Transverse colon (tissue), 4 donors: ENCODE results near the gene CCDC178. TPM values are rescaled to one million over a fixed set of nuclear protein-coding genes. Genes with fewer than 3 reads are reported as not detected.
A peak's percentile ranks its signal among the peaks of the same experiment; 100 is the strongest.

Experiments used
- DNase-seq: peaks from one replicate; pipeline ENCODE4 v3.0.0-alpha.2; 2019
- H3K27ac ChIP-seq, 4 donors: fragments of 200-600 bp; sonication (generic); 2 replicates each; pipeline ENCODE4 v1.5.1; 2016 to 2018; ENCODE audit warnings: inconsistent platforms in 4 of 4
- H3K27me3 ChIP-seq: fragments of 200-600 bp; sonication (generic); 2 replicates; pipeline ENCODE4 v1.5.1; 2017; ENCODE audit warnings: inconsistent platforms
- H3K36me3 ChIP-seq, 4 donors: fragments of 200-600 bp; sonication (generic); 2 replicates each; pipeline ENCODE4 v1.5.1; 2017 to 2019; ENCODE audit warnings: inconsistent platforms in 4 of 4
- H3K4me1 ChIP-seq, 4 donors: fragments of 200-600 bp; sonication (generic); 2 replicates each; pipeline ENCODE4 v1.5.1; 2017 to 2020; ENCODE audit warnings: inconsistent platforms in 4 of 4
- H3K4me3 ChIP-seq, 4 donors: fragments of 200-600 bp; sonication (generic); 1 replicate in 1 of 4; 2 replicates in 3 of 4; pipeline versions ENCODE4 v1.5.1 to v1.6.1; 2017 to 2019; ENCODE audit warnings: inconsistent platforms in 4 of 4
- H3K9me3 ChIP-seq, 2 donors: fragments of 200-600 bp; sonication (generic); 2 replicates each; pipeline ENCODE4 v1.5.1; 2017 to 2019; ENCODE audit warnings: inconsistent platforms in 2 of 2
- EP300 ChIP-seq: sonication (generic); formaldehyde crosslinking; IDR thresholded peaks from one replicate; pipeline ENCODE4 v1.6.1; 2017; ENCODE audit warnings: antibody characterized with exemption, low read depth
- POLR2A ChIP-seq: fragments of 450-650 bp; IDR thresholded peaks from one replicate; pipeline ENCODE4 v1.6.1; 2016; ENCODE audit warnings: antibody characterized with exemption, mild to moderate bottlenecking, moderate library complexity
- POLR2AphosphoS5 ChIP-seq, 3 donors: sonication (generic); formaldehyde crosslinking; IDR thresholded peaks; one replicate each; pipeline ENCODE4 v1.6.1; 2016; ENCODE audit warnings: antibody characterized with exemption in 3 of 3
- WGBS, 2 donors: methylation state at CpG; one replicate each; pipeline ENCODE4 v1.1.5; 2018; ENCODE audit warnings: low coverage in 1 of 2; 5-methylcytosine and 5-hydroxymethylcytosine counted together
- in situ Hi-C, 4 donors: fragments of 200-750 bp; cut with MboI; loops; one replicate each; pipeline versions ENCODE4 v1.15.0 to v1.15.1; 2017; ENCODE audit warnings: low sequenced_read_pairs in 3 of 4, low pct_ligation_motif_present in 1 of 4, low pct_unique_long_range_greater_than_20kb in 1 of 4
- intact Hi-C: fragments of 100-400 bp; cut with DNase I; formaldehyde crosslinking; loops from one replicate; pipeline ENCODE4 v1.15.1; 2023; ENCODE audit warnings: low total_unique reads
- total RNA-seq, 4 donors: library from RNA; depleted of rRNA; stranded (reverse); fragments of >200 nt; gene quantifications; one replicate each; pipeline ENCODE4 v1.1.0, GENCODE V29; 2016
- TF ChIP-seq, protein P1 (sequence below), 5 experiments: fragments of 200-600 bp in 3 of 5; fragments of 450-650 bp in 2 of 5; sonication (generic) in 3 of 5; IDR thresholded peaks; 1 replicate in 2 of 5; 2 replicates in 3 of 5; pipeline ENCODE4 v1.5.1; 2016 to 2017; ENCODE audit warnings: antibody characterized with exemption in 5 of 5, inconsistent platforms in 3 of 5, mild to moderate bottlenecking in 2 of 5, moderate library complexity in 1 of 5

CCDC178 gene
- total RNA-seq, 4 donors from 2014 or later = 131 TPM; not detected in 3

DNA sequence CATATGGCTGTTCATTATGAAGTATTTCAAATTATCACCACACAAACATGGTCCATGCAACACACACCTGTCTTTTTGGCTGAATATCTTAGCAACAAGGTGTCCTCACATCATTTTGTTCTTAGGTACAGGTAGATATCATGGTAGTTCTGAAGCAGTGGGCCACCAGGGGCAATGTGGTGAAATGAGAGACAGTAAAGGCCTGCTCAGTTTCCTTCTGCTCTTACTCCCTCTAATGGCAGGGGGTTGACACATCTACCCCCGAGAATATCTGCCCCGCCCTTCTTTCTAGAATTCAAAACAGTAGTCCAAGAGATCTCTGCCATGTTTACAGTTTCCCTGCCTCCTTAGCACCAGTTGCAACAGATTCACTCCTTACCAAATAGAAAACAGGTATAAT, 520.7 kb downstream of the CCDC178 start:
- no peak for TF ChIP-seq POLR2AphosphoS5 (IDR thresholded peaks at IDR 0.05)
- TF ChIP-seq, protein P1, sequence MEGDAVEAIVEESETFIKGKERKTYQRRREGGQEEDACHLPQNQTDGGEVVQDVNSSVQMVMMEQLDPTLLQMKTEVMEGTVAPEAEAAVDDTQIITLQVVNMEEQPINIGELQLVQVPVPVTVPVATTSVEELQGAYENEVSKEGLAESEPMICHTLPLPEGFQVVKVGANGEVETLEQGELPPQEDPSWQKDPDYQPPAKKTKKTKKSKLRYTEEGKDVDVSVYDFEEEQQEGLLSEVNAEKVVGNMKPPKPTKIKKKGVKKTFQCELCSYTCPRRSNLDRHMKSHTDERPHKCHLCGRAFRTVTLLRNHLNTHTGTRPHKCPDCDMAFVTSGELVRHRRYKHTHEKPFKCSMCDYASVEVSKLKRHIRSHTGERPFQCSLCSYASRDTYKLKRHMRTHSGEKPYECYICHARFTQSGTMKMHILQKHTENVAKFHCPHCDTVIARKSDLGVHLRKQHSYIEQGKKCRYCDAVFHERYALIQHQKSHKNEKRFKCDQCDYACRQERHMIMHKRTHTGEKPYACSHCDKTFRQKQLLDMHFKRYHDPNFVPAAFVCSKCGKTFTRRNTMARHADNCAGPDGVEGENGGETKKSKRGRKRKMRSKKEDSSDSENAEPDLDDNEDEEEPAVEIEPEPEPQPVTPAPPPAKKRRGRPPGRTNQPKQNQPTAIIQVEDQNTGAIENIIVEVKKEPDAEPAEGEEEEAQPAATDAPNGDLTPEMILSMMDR (IDR thresholded peaks at IDR 0.05) = peak in 2 of 5 experiments; percentile 4 to 6
- TF ChIP-seq POLR2A = no peak
- no peak for TF ChIP-seq EP300
- 43 to 58% methylated on average over 2 of the region's 2 CpGs for WGBS, 2 donors
- peak; percentile 8 for DNase-seq
- intact Hi-C loops (no loop called here), in situ Hi-C loops (no loop called here)
- H3K4me3 ChIP-seq = no peak overlapping the region
- H3K27me3 ChIP-seq = no peaks in the 10 kb centered on the region
- H3K4me1 ChIP-seq = no peaks in the 10 kb centered on the region
- H3K27ac ChIP-seq = no peak overlapping the region
- H3K36me3 ChIP-seq = no peaks in the 10 kb centered on the region
- no peaks in the 10 kb centered on the region for H3K9me3 ChIP-seq

DNA sequence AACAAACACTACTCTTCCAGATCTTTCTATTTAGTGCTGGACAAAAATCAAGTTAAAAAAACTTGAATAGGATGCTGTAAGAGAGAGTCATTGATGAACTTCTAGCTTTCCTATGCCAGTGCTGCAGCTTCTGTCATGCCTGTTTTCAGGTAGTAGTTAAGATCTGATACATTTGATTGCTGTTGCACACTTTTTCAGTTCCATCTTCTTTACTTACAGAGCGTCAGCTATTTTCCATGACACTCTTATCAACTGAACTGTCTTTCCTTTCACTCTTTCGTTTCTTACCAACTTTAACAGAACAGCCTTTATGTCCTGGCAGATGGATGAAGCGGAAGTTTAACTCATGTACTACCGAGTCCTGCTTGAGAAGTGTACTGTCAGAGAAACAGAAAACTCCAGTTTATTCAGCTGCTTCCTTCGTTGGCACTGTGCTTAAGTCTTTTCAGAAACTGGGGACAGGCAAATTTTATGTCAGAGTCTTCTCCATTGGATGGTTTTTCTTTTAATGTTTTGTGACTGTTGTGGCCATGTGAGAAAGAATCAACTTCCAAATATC, 521.8 kb downstream of the CCDC178 start:
- Histone ChIP-seq H3K36me3 (no peaks in the 10 kb centered on the region), H3K4me1 (no peaks in the 10 kb centered on the region), H3K4me3 (no peak overlapping the region), H3K27me3 (no peaks in the 10 kb centered on the region), H3K27ac (no peak overlapping the region), H3K9me3 (no peaks in the 10 kb centered on the region)
- in situ Hi-C loops (no loop called here), intact Hi-C loops (no loop called here)
- DNase-seq = no peak
- 54 to 57% methylated on average over 5 of the region's 5 CpGs for WGBS, 2 donors
- TF ChIP-seq POLR2A (no peak), EP300 (no peak), POLR2AphosphoS5 (IDR thresholded peaks at IDR 0.05) (no peak)
- TF ChIP-seq, protein P1 (IDR thresholded peaks at IDR 0.05) = no peak

DNA sequence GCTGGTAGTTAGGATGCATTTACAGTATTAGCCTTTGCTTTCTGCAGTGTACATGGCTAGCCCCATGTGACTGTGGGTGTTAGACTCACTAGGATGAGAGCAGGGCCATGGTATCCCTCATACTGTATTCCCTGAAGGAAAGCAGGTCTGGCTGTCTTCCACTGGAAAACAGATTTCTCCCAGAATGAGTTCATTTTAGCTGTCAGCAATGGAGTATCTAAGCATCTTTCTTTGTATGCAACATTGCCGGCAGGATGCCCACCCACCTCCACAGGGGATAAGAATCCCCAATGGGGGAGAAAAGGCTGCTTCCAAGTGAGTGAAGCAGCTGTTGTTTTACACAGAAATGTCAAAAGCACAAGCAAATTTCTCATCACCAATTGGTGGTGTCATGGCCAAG, 525.0 kb downstream of the CCDC178 start:
- DNase-seq = no peak
- no peaks in the 10 kb centered on the region for H3K9me3 ChIP-seq
- H3K27ac ChIP-seq = no peak overlapping the region
- H3K4me3 ChIP-seq = no peak overlapping the region
- in situ Hi-C loops (no loop called here), intact Hi-C loops (no loop called here)
- H3K4me1 ChIP-seq = no peaks in the 10 kb centered on the region
- no peaks in the 10 kb centered on the region for H3K36me3 ChIP-seq
- TF ChIP-seq POLR2A (no peak), EP300 (no peak), POLR2AphosphoS5 (IDR thresholded peaks at IDR 0.05) (no peak)
- TF ChIP-seq, protein P1 (IDR thresholded peaks at IDR 0.05) = no peak
- no peaks in the 10 kb centered on the region for H3K27me3 ChIP-seq
- WGBS, 2 donors = 67 to 83% methylated on average over 1 of the region's 1 CpG

DNA sequence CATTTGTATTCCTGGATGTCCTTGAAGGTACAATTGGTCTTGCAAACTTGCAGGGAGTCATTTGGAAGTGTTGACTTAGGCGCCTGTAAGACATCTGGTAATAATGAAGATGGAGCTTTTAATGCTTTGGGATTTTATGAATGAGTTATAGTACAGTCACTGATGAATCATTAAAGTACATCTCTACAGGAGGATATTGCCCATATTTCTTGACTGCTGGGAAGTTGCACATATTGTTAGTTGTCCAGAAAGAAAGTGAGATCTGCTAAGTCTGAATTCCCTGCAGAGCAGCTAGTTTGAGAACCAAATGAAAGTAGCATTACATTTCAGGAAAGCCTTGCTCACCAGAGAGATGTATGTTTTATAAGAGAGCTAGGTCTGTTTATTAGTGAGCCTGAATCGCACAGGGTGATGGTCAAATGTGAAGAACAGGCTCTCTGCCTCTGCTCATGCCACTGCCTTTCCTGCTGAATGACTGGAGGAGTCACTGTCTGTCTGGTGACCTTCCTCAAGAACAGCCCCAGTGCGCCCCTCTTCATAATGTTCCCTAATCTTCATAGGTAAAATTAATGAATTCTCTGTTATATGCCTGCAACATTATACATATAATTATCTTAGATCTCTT, 528.7 kb downstream of the CCDC178 start:
- in situ Hi-C loops = no loop called here
- Histone ChIP-seq H3K4me3 (no peak overlapping the region), H3K27ac (no peak overlapping the region), H3K4me1 (no peaks in the 10 kb centered on the region), H3K27me3 (no peaks in the 10 kb centered on the region), H3K9me3 (no peaks in the 10 kb centered on the region), H3K36me3 (no peaks in the 10 kb centered on the region)
- intact Hi-C loops = no loop called here
- no peak for DNase-seq
- 83 to 85% methylated on average over 3 of the region's 3 CpGs for WGBS, 2 donors
- TF ChIP-seq EP300 = no peak
- TF ChIP-seq, protein P1 (IDR thresholded peaks at IDR 0.05) = no peak
- TF ChIP-seq POLR2AphosphoS5 (IDR thresholded peaks at IDR 0.05) = no peak
- no peak for TF ChIP-seq POLR2A
